NB4 (cell line): ENCODE data around the gene SKIL.

Experiments
- DNase-seq: peaks from one replicate; pipeline ENCODE4 v3.0.0; 2010; ENCODE audit warnings: low read depth
- H3K4me3 ChIP-seq: one replicate; pipeline ENCODE4 v1.5.1; 2011; ENCODE audit warnings: mild to moderate bottlenecking, low read depth, low read length, moderate library complexity
- CTCF ChIP-seq: IDR thresholded peaks from one replicate; pipeline ENCODE4 v1.5.1; 2012; ENCODE audit warnings: low read depth, low read length
- MAX ChIP-seq: IDR thresholded peaks from 2 replicates; pipeline ENCODE4 v1.6.1; 2011; ENCODE audit warnings: low read depth, low read length
- MYC ChIP-seq: IDR thresholded peaks from 2 replicates; pipeline ENCODE4 v1.6.1; 2011; ENCODE audit warnings: low read depth, low read length
- POLR2A ChIP-seq: IDR thresholded peaks from 2 replicates; pipeline ENCODE4 v1.6.1; 2011; ENCODE audit warnings: mild to moderate bottlenecking; ENCODE audit not compliant: insufficient read length; ENCODE audit errors: extremely low read depth

SKIL gene

GRCh38 chr3:170423001-170423615 lies 65.6 kb downstream of the SKIL start:
- no peak for TF ChIP-seq MAX
- TF ChIP-seq CTCF: no peak
- TF ChIP-seq MYC: no peak
- TF ChIP-seq POLR2A: no peak
- no peak for DNase-seq

GRCh38 chr3:170424879-170425278 lies 67.4 kb downstream of the SKIL start:
- no peak overlapping the region for H3K4me3 ChIP-seq
- no peak for DNase-seq
- no peak for TF ChIP-seq MYC
- no peak for TF ChIP-seq CTCF
- TF ChIP-seq POLR2A: no peak
- TF ChIP-seq MAX: no peak

More at GRCh38 chr3:170423001-170423615, 65.6 kb downstream of the SKIL start:
- H3K4me3 ChIP-seq: no peak overlapping the region

- no peak for TF ChIP-seq MAX
- TF ChIP-seq MYC: no peak
- no peak for TF ChIP-seq POLR2A
- no peak for TF ChIP-seq CTCF
- no peak overlapping the region for H3K4me3 ChIP-seq
- DNase-seq: no peak
Measured at GRCh38 chr3:170425491-170426239, 68.2 kb downstream of the SKIL start.

- H3K4me3 ChIP-seq: no peak overlapping the region
- TF ChIP-seq MAX: no peak
- TF ChIP-seq CTCF: no peak
- no peak for TF ChIP-seq POLR2A
- no peak for TF ChIP-seq MYC
- no peak for DNase-seq
Measured at GRCh38 chr3:170426240-170426797, 68.8 kb downstream of the SKIL start.

- TF ChIP-seq CTCF: no peak
- TF ChIP-seq MAX: no peak
- TF ChIP-seq POLR2A: no peak
- no peak for TF ChIP-seq MYC
- no peak for DNase-seq
- no peak overlapping the region for H3K4me3 ChIP-seq
Measured at GRCh38 chr3:170428095-170428494, 70.6 kb downstream of the SKIL start.
